ENCODE data around the gene CUL1. TPM values are rescaled to one million over a fixed set of nuclear protein-coding genes. Genes with fewer than 3 reads are reported as not detected.

CUL1 gene
- total and polyA plus RNA-seq, 2 donors (not counting 3 experiments of a cell fraction or from before 2014, with no cell fraction given): 25.7 to 50.2 TPM

DNA sequence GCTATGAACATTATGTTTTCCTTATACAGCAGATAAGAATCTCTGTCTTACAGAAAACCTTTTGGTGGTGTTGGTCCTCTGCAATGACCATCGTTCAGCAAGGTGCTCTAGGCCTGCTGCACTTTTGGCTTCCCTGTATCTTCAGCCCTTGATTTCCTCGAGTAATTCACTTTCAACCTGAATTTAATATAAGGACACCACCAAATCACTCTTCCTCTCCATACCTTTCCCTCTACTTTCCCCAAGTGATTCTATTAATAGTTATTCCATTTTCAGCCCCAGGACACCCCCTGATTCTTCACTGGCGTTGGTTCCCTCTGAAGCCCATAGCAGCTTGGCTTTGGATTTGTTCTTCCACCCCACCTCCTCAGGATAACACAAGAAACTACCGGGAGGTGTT is 113.2 kb downstream of the CUL1 start:
- no peak overlapping the region for H2AFZ ChIP-seq (ENCODE audit: low read depth, low read length)
- H3K27me3 ChIP-seq (ENCODE audit: control insufficient read depth in 2 of 2, insufficient read depth in 2 of 2, low read length in 2 of 2): no peaks in the 10 kb centered on the region
- no peak for DNase-seq (ENCODE audit: low read depth, low spot score)
- H3K27ac ChIP-seq (ENCODE audit: insufficient read depth, low read depth, low read length): no peak overlapping the region
- no peaks in the 10 kb centered on the region for H3K9me1 ChIP-seq (replicated peaks; ENCODE audit: control insufficient read depth, extremely low read depth, insufficient read depth, low read length)
- no peak for FAIRE-seq
- TF ChIP-seq POLR2A (IDR thresholded peaks at IDR 0.05; ENCODE audit: low read depth, low read length) (no peak), JUN (IDR thresholded peaks at IDR 0.05; ENCODE audit: borderline replicate concordance, insufficient read depth, insufficient read length, low read depth) (no peak), MYC (IDR thresholded peaks at IDR 0.05; ENCODE audit: low read depth, low read length) (no peak), GATA2 (IDR thresholded peaks at IDR 0.05; ENCODE audit: insufficient read depth, insufficient read length, low read depth, low read length) (no peak), EZH2 (IDR thresholded peaks at IDR 0.05; ENCODE audit: borderline replicate concordance, low read depth, low read length, severe bottlenecking) (no peak), FOS (IDR thresholded peaks at IDR 0.05; ENCODE audit: borderline replicate concordance, insufficient read depth, low read length) (no peak), POLR2AphosphoS5 (IDR thresholded peaks at IDR 0.05; ENCODE audit: insufficient read depth, low read depth, low read length) (no peak)
- TF ChIP-seq, protein P1, sequence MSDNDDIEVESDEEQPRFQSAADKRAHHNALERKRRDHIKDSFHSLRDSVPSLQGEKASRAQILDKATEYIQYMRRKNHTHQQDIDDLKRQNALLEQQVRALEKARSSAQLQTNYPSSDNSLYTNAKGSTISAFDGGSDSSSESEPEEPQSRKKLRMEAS (IDR thresholded peaks at IDR 0.05; ENCODE audit: insufficient read depth, insufficient read length): no peak
- TF ChIP-seq, protein P2, sequence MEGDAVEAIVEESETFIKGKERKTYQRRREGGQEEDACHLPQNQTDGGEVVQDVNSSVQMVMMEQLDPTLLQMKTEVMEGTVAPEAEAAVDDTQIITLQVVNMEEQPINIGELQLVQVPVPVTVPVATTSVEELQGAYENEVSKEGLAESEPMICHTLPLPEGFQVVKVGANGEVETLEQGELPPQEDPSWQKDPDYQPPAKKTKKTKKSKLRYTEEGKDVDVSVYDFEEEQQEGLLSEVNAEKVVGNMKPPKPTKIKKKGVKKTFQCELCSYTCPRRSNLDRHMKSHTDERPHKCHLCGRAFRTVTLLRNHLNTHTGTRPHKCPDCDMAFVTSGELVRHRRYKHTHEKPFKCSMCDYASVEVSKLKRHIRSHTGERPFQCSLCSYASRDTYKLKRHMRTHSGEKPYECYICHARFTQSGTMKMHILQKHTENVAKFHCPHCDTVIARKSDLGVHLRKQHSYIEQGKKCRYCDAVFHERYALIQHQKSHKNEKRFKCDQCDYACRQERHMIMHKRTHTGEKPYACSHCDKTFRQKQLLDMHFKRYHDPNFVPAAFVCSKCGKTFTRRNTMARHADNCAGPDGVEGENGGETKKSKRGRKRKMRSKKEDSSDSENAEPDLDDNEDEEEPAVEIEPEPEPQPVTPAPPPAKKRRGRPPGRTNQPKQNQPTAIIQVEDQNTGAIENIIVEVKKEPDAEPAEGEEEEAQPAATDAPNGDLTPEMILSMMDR (IDR thresholded peaks at IDR 0.05; ENCODE audit: extremely low read depth in 1 of 2, insufficient read depth in 1 of 2, low read depth in 1 of 2, low read length in 2 of 2): no peak
- dilution Hi-C loops (cut with MboI; ENCODE audit: extremely low pct_ligation_motif_present, low sequenced_read_pairs) (no loop called here), intact Hi-C loops (cut with micrococcal nuclease) (loop anchor here (10.0 kb wide), 1 partner anchor 153 kb away; no protein-coding TSS in a partner anchor)
- H3K36me3 ChIP-seq (ENCODE audit: control insufficient read depth in 2 of 2, extremely low read depth in 1 of 2, insufficient read depth in 2 of 2, low read length in 2 of 2): peaks cover 9% of the 10 kb centered on the region in 2 experiments
- no peaks in the 10 kb centered on the region for H4K20me1 ChIP-seq (replicated peaks; ENCODE audit: control insufficient read depth, extremely low read depth, insufficient read depth, low read length)
- POLR2A ChIA-PET: no interaction called here
- CTCF ChIA-PET: no interaction called here
- BruUV-seq (replicated peaks): no TSS peak
- H3K4me2 ChIP-seq (ENCODE audit: insufficient read depth, low read length): no peak overlapping the region
- no peaks in the 10 kb centered on the region for H3K9me3 ChIP-seq (replicated peaks; ENCODE audit: control insufficient read depth, insufficient read depth, low read length)
- no peak overlapping the region for H3K9ac ChIP-seq (replicated peaks; ENCODE audit: extremely low read depth, insufficient read depth, low read length)
- no peaks in the 10 kb centered on the region for H3K79me2 ChIP-seq (ENCODE audit: control insufficient read depth, insufficient read depth, low read length)
- no peak overlapping the region for H3K4me3 ChIP-seq (replicated peaks in 1 of 3; ENCODE audit: insufficient read depth in 1 of 3, low read depth in 1 of 3, low read length in 3 of 3)
- H3K4me1 ChIP-seq (ENCODE audit: control insufficient read depth, extremely low read depth, insufficient read depth, low read length): no peaks in the 10 kb centered on the region
